Gastroesophageal sphincter (tissue), 3 donors: ENCODE data around the gene MYZAP.

Experiments
- CTCF ChIP-seq, 4 experiments: fragments of 200-600 bp in 2 of 4; fragments of 450-650 bp in 2 of 4; sonication (generic) in 1 of 4; IDR thresholded peaks; one replicate each; pipeline ENCODE4 v1.5.1; 2017 to 2019; ENCODE audit warnings: antibody characterized with exemption in 4 of 4, mild to moderate bottlenecking in 2 of 4, moderate library complexity in 2 of 4
- EP300 ChIP-seq: sonication (generic); formaldehyde crosslinking; IDR thresholded peaks from one replicate; pipeline ENCODE4 v1.6.1; 2017; ENCODE audit warnings: antibody characterized with exemption, mild to moderate bottlenecking
- POLR2A ChIP-seq, 2 donors: fragments of 450-650 bp; IDR thresholded peaks; one replicate each; pipeline ENCODE4 v1.6.1; 2017; ENCODE audit warnings: antibody characterized with exemption in 2 of 2, mild to moderate bottlenecking in 2 of 2, moderate library complexity in 1 of 2

DNA sequence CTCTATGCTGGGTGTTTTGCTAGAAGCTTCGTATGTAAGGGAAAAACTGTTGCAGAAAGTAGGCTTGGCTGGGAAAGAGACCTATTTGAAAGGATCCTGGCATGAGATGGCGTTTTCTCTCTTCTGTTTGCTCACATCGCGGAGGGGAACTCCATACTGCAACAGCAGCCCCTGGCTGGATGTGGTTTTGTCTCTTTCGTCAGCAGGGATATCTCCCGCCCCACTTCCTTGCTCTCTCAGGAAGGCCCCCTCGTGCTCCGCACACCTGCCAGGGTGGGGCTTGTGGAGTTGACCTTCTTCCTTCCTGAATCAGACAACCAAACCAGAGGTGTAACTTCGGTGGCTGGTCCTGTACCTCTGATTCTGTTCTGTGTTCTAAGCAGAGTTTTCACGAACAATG, 26.4 kb upstream of the MYZAP start:
- no peak for TF ChIP-seq CTCF (IDR thresholded peaks at IDR 0.05)
- no peak for TF ChIP-seq POLR2A (IDR thresholded peaks at IDR 0.05)
- no peak for TF ChIP-seq EP300
